HG03280 (cell line): ENCODE data around the gene IFITM2.
"Not testable (repeated sequence)": the region's sequence is repeated elsewhere in the genome, so short reads cannot be mapped to it uniquely, and the experiment has no call there.

Experiments used
- ATAC-seq: cut with Tn5 transposase; IDR thresholded peaks from one replicate; pipeline ENCODE4 v1.9.1; 2021; ENCODE audit warnings: mild to moderate bottlenecking, moderate library complexity; ENCODE audit not compliant: unreplicated experiment

Gene IFITM2

GRCh38 chr11:281486-282161 is 26.0 kb upstream of the IFITM2 start:
- no peak for ATAC-seq

- no peak for ATAC-seq
These were observed 25.4 kb upstream of the IFITM2 start for GRCh38 chr11:282171-282570.

DNA sequence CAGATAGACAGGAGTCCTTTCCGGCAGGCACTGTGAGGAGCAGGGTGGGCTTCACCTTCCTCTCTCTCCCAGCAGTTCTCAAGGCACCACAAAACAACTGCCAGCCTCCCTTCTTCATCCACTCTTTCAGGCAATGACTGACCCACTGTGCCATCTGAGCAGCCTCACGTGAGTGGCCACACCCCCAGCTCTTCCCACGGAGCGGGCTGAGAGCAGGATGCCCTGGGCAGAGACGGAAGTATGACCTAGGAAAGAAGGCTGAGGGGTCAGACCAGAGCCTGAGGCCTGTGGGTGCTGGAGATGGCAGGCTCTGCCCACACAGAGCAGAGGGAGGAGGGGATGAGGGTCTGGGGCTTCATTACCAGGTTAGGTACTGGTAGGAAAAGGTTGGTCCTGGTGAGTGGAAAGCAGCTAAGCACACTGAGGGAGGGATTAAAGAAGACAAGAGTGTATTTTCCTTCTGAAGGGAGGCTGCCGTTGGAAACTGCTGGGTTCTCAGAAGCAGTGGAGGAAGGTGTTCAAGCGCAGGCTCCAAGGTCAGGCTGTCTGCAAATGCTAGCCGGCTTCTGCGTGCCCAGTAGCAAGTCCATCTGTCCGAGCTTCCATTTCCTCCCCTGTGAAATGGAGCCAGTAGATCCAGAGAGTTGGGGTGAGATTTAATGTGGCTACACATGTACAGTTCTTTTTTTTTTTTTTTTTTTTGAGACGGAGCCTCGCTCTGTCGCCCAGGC is 24.8 kb upstream of the IFITM2 start:
- ATAC-seq, result no peak

DNA sequence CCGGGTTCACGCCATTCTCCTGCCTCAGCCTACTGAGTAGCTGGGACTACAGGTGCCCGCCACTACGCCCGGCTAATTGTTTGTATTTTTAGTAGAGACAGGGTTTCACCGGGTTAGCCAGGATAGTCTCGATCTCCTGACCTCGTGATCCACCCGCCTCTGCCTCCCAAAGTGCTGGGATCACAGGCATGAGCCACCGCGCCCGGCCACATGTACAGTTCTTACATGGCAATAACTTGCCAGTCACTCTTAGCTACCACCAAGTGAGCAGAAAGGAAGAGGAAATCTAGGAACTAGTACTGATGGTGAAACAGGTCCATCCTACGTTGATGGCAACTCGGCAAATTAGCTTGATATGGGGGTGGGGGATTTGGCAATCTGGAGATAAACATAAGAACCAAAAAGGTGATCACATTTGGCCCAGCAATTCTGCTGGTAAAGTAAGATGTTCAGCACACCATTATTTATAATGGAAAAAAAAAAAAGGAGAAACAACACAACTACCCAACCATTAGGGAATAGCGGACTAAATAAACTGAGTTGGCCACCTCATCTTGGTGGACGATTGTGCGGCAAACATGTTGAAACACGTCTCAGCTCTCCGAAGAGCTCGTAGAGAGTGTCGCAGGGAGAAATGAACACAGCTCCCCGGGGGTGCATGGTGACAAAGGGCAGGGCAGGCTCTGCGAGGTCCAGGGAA is 24.1 kb upstream of the IFITM2 start:
- no peak for ATAC-seq

DNA sequence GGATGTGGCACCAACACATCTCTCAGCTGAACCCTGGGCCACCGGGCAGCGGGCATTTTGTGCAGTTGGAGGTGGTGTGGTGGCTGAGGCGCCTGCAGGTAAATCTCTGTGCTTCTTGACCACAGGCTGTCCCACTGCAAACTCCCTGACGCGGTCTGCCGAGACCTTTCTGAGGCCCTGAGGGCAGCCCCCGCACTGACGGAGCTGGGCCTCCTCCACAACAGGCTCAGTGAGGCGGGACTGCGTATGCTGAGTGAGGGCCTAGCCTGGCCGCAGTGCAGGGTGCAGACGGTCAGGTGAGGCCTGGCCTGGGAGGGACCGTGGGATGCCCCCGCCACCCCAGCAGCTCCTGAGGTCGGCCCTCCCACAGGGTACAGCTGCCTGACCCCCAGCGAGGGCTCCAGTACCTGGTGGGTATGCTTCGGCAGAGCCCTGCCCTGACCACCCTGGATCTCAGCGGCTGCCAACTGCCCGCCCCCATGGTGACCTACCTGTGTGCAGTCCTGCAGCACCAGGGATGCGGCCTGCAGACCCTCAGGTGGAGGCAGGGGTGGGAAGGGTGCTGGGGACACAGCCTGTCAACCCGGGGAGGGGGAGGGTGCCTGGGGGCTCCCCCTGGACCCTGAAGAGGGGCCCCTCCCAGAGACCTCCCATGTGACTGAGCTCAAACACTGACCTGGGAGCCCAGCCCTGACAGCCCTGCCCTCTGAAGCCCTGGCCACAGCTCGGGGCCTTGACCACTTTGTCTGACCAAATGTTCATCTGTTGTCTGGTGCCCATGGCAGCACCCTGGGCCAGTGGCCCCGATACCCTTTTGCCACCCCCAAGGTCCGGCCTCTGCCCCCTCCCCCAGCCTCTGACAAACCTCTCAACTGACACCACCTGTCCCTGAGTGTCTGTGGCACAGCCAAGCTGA is 23.3 kb upstream of the IFITM2 start:
- no peak for ATAC-seq

DNA sequence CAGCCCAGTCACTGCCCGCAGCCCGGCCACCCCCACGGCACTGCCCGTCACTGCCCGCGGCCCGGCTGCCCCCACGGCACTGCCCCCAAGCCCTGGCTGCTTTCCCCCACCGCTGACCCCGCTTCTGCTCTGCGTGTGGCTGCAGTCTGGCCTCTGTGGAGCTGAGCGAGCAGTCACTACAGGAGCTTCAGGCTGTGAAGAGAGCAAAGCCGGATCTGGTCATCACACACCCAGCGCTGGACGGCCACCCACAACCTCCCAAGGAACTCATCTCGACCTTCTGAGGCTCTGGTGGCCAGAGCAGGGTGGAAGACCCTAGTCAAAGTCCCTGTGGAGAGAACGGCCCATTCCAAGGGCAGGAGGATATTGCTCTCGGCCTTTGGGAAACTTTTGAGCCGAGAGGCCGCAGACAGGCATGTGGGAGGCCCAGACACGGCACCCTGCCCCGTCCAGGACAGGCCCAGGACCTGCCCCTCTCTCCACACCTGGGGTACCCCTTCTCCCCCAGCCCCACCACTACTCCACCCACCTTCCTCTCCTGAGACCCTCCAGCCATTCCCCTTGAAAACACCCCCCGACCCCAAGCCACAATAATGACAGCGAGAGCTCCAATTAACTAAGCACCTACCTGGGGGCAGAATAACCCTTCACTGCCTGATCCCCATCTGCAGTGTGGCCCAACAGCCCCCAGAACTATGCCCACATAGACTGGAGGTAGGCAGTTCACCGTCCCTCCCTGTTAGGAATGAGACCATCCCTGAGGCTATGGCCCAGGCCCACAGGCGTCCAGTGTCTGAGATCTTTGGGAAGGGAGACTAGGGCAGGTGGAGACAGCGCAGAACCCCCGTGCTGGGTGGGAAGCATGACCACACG is 22.4 kb upstream of the IFITM2 start:
- no peak for ATAC-seq

DNA sequence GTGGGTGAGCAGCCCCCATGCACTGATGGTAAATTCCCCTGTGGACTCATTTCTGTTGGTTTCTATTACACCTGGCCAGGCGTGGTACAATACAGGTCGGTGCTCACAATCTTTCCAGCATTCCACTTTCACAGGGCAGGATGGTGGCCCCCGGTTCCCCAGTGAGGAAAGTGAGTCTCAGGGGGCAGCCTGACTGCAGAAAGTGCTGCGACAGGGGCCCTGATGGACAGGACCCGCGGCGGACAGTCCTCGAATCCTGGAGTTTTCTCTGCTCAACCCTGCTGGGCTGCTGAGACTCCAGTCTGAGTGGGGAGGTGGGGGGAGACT is 21.8 kb upstream of the IFITM2 start:
- ATAC-seq, result no peak

DNA sequence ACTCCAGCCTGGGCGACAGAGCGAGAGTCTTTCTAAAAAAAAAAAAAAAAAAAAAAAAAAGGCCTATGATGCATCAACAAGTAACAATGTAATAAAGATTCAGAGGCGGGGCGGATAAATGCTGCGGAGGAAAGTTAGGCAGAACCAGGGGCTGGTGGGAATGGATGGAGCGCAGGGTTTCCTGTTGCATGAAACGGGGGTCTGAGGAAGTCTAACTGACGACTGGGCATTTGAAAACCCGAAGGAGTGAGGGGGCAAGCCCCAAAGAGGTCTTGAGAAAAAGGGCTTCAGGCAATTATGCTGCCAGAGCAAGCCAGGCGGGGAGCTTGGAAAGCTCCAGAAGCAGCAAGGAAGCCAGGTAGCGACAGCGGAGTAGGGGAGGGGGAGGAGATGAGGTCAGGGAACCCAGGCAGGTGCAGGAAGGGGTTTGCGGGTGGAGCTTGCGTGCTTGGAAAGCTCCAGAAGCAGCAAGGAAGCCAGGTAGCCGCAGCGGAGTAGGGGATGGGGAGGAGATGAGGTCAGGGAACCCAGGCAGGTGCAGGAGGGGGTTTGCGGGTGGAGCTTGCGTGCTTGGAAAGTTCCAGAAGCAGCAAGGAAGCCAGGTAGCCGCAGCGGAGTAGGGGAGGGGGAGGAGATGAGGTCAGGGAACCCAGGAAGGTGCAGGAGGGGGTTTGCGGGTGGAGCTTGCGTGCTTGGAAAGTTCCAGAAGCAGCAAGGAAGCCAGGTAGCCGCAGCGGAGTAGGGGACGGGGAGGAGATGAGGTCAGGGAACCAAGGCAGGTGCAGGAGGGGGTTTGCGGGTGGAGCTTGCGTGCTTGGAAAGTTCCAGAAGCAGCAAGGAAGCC is 20.4 kb upstream of the IFITM2 start:
- ATAC-seq, result not testable (repeated sequence)

DNA sequence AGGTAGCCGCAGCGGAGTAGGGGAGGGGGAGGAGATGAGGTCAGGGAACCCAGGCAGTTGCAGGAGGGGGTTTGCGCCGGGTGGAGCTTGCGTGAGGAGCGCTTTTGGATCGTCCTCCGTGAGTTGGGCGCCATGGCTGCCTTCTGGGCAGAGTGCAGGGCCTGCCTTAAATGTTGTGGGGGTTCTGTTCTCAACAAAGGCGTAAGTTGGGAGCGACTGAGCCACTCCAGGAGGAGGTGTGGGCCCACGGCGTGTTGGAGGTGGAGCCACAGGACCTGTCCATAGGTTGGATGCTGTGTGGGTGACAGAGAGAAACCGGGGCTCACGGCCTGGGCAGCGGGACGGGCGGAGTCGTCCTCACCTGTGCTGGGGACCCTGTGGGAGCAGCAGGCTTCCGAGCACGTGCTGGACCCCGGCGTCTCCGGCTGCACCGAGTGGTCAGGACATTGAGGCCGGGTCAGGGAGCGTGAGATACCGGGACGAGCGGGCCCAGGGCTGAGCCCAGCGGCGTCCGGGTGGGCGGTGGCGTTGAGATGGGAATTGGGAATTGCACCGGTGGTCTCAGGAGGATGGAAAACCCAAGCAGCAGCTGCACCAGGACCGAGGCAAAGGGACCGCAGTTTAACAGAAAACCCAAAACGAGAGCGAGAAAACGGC is 19.7 kb upstream of the IFITM2 start:
- ATAC-seq, result no peak

DNA sequence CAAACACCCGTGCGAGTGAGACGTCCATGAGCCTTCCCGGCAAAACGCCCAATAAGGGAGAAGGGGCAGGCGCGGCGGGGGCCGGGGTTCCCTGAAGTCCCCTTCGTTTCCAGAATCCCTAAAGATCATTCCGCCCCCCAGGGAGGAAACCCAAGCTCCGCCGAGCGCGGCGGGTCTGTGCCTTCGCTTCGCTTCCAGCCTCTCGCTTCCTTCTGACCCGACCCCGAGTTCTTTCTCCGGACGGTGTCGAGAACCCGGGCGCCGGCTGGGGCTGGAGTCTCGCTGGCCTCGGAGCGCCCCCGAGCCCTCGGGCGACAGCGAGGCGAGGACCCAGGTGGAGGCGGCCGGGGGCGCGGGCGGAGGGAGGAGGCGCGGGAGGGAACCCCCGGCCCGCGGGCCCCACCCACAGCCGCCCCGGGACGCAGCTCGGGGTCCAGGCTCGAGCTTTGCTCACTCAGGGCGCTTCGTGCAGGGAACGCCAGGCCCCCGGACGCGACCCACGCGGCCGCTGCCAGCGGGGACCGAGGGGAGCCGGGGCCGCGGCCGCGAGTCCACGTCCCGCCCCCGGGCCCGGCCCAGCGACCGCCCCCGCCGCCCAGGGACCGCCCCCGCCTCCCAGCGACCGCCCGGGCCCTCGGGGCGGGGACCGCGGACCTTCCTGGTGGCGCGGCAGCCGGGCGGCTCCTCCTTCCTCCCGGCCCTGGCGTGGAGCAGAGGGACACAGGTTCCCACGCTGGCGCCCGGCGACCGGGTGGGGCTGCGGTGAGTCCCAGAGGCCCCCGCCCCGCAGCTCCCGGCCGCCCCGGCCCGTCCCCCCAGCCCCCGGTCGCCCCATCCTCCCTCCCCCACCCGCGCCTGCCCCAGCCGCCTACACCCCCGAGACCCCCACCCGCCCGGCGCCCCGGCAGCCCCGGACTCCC is 18.9 kb upstream of the IFITM2 start, which contains the start of gene PGGHG:
Gene PGGHG, plus strand, starts transcription at position 649 of the 920 bp plus-strand sequence. CDS start 691 bp downstream, outside the sequence.
- peak; percentile 65 for ATAC-seq

DNA sequence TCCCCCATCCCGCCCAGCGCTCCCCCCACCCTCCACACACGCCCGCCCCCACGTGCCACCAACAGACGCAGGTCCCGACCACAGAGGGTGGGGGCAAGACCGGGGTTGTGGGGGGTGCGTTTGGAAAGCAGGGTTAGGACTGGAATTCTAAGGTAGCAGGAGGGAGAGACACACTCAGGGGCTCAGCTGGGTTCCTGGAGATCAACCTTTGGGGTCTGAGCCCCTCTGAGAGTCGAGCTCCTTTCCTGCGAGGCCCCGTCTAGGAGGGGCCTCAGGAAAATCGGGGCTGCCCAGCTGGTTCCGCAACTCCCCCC is 18.3 kb upstream of the IFITM2 start:
- ATAC-seq, result no peak

DNA sequence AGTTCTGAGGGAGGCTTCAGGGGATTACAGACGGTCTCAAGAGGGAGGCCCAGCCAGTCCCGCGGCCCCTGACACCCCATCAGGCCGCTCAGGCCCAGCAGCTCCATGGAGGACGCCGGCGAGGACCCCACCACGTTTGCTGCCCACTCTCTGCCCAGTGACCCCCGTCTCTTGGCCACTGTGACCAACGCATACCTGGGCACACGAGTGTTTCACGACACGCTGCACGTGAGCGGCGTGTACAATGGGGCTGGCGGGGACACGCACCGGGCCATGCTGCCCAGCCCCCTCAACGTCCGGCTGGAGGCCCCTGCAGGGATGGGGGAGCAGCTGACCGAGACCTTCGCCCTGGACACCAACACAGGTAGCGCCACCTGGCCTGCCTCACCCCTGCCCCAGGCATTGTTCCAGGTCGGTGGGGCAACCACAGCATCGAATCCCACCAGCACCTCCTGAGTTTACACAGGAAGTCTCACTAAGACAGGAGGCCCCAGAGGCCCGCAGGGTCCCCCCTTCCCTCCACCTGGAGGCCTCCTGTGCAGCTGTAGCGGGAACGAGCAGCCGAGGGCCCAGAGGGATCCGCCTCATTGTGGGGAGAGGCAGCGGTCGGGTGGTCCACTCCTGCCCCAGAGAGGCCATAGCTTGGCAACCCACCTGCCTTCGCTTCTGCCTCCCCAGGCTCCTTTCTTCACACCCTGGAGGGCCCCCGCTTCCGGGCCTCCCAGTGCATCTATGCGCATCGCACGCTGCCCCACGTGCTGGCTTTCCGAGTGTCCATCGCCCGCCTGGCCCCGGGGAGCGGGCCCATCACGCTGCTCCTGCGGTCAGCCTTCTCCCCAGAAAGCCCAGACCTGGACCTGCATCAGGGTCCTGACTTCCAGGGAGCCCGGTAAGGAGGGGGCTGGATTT is 17.6 kb upstream of the IFITM2 start:
- ATAC-seq, result no peak

GRCh38 chr11:290621-291231 is 16.9 kb upstream of the IFITM2 start:
- ATAC-seq, result no peak

GRCh38 chr11:291281-292210 is 16.1 kb upstream of the IFITM2 start:
- no peak for ATAC-seq
